Activated CD4-positive, alpha-beta T cell treated with anti-CD3 and anti-CD28 coated beads, Interleukin-2, amount 10 ng/mL, durations not matched to agents 7 days and 5 days (primary cell): ENCODE results near the gene MED16. TPM values are rescaled to one million over a fixed set of nuclear protein-coding genes. Genes with fewer than 3 reads are reported as not detected.
"Not testable (repeated sequence)": the region's sequence is repeated elsewhere in the genome, so short reads cannot be mapped to it uniquely, and the experiment has no call there.

Experiments
- CTCF ChIA-PET: fragments of 350-600 bp; sonication (Branson Sonifier 250); formaldehyde crosslinking; loops from one replicate; lab custom pipeline; 2021; ENCODE audit warnings: antibody characterized with exemption; lab: Charles Lee
- POLR2A ChIA-PET: fragments of 350-600 bp; sonication (Branson Sonifier 250); formaldehyde crosslinking; loops from one replicate; lab custom pipeline; 2021; ENCODE audit warnings: antibody characterized with exemption; lab: Charles Lee
- DNase-seq: peaks from one replicate; pipeline ENCODE4 v3.0.0-alpha.2; 2020
- H3K27ac Mint-ChIP-seq: one replicate; pipeline ENCODE4 v1.8.0; 2021; ENCODE audit warnings: mild to moderate bottlenecking, moderate library complexity, mixed read lengths
- H3K27me3 Mint-ChIP-seq: one replicate; pipeline ENCODE4 v1.8.0; 2021; ENCODE audit warnings: mixed read lengths
- H3K36me3 Mint-ChIP-seq: one replicate; pipeline ENCODE4 v1.8.0; 2021; ENCODE audit warnings: low read depth, mixed read lengths
- H3K4me1 Mint-ChIP-seq: one replicate; pipeline ENCODE4 v1.8.0; 2021; ENCODE audit warnings: mixed read lengths
- H3K4me3 Mint-ChIP-seq: one replicate; pipeline ENCODE4 v1.8.0; 2021; ENCODE audit warnings: mild to moderate bottlenecking, moderate library complexity, mixed read lengths
- H3K9me3 Mint-ChIP-seq: one replicate; pipeline ENCODE4 v1.8.0; 2021; ENCODE audit warnings: mixed read lengths
- total RNA-seq, 2 experiments: library from RNA; stranded (reverse); gene quantifications; one replicate each; pipeline ENCODE4 v1.2.3, GENCODE V29; 2021

The MED16 gene
- total RNA-seq, 2 experiments from 2014 or later = 72.5 to 88.1 TPM

DNA sequence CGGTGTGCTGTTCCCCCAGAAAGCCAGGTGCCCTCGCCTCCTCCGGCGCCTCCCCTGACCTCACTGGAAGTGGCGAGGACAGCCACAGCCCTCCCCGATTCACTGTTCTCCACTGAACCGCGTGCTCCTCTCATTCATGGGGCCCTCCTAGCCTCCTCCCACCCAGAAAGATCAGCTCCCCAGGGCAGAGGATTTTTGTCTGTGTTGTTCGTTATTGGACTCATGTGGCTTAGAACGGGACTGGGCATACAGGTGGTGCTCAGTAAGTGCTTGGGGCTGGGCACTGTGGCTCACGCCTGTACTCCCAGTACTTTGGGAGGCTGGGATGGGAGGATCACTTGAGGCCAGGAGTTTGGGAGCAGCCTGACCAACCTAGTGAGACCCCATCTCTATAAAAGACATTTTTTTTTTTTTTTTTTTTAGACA, 48.4 kb downstream of the MED16 start:
- no peak overlapping the region for H3K4me3 Mint-ChIP-seq
- no peaks in the 10 kb centered on the region for H3K4me1 Mint-ChIP-seq

DNA sequence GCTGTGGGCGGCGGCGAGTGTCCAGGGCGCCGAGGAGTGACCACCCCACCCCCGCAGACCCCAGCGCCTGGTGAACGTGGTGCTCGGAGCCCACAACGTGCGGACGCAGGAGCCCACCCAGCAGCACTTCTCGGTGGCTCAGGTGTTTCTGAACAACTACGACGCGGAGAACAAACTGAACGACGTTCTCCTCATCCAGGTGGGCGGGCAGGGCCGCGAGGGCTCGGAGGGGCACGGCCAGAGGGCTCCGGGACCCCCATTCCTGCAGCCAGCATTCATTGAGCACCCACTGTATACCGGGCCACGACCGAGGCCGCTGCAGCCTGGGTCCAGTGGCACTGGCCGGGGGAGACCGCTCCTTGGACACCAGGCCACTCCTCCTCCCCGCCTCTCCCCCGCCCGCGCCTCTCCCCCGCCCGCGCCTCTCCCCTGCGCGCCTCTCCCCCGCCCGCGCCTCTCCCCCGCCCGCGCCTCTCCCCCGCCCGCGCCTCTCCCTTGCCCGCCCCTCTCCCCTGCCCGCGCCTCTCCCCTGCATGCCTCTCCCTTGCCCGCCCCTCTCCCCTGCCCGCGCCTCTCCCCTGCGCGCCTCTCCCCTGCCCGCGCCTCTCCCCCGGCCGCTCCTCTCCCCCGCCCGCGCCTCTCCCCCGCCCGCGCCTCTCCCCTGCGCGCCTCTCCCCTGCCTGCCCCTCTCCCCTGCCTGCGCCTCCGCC, 49.0 kb downstream of the MED16 start:
- H3K27me3 Mint-ChIP-seq = peaks cover 23% of the 10 kb centered on the region
- POLR2A ChIA-PET = no interaction called here
- H3K4me1 Mint-ChIP-seq = no peaks in the 10 kb centered on the region
- H3K4me3 Mint-ChIP-seq = no peak overlapping the region
- DNase-seq = no peak
- H3K27ac Mint-ChIP-seq = no peak overlapping the region
- H3K36me3 Mint-ChIP-seq = no peaks in the 10 kb centered on the region
- H3K9me3 Mint-ChIP-seq = peaks cover 3% of the 10 kb centered on the region
- CTCF ChIA-PET = interaction anchor here (0.5 to 0.9 kb wide), 2 partner anchors 14 to 141 kb away, joined by 3 to 5 read pairs; no protein-coding TSS in a partner anchor

More for the DNA sequence above, 48.4 kb downstream of the MED16 start:
- Mint-ChIP-seq H3K27ac (no peak overlapping the region), H3K9me3 (peaks cover 3% of the 10 kb centered on the region), H3K27me3 (peaks cover 25% of the 10 kb centered on the region), H3K36me3 (no peaks in the 10 kb centered on the region)
- no peak for DNase-seq
- CTCF ChIA-PET = no interaction called here
- POLR2A ChIA-PET = no interaction called here

DNA sequence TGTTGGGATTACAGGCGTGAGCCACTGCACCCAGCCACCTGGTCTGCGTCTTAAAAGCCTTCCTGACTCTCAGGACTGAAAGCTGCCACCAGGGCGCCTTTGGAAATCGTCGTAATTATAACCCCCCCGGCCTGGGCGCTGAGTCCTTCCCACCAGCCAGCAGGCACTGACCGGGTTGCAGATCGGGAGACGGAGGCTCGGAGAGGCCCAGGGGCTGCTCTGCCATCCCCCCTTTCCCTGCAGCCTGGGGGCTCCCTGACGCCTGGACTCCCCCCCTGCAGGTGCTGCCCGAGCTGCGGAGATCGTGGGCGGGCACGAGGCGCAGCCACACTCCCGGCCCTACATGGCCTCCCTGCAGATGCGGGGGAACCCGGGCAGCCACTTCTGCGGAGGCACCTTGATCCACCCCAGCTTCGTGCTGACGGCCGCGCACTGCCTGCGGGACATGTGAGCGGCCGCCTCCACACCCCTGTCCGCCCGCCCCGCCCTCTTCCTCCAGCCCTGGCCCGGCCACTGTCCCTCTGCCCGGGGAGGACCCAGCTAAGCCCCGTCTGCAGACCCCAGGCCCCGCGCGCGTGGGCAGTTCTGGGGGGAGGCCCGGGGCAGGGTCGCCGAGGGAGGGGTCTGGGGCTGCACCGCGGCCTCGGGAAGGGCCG, 49.7 kb downstream of the MED16 start:
- CTCF ChIA-PET = interaction anchor here (0.5 to 1.0 kb wide), 4 partner anchors 9 to 141 kb away, joined by 3 to 5 read pairs (median 4); partner anchors contain the start of gene ELANE
- POLR2A ChIA-PET = no interaction called here
- Mint-ChIP-seq H3K4me3 (no peak overlapping the region), H3K27me3 (peaks cover 21% of the 10 kb centered on the region), H3K4me1 (no peaks in the 10 kb centered on the region), H3K27ac (no peak overlapping the region), H3K36me3 (no peaks in the 10 kb centered on the region), H3K9me3 (peaks cover 3% of the 10 kb centered on the region)
- no peak for DNase-seq

DNA sequence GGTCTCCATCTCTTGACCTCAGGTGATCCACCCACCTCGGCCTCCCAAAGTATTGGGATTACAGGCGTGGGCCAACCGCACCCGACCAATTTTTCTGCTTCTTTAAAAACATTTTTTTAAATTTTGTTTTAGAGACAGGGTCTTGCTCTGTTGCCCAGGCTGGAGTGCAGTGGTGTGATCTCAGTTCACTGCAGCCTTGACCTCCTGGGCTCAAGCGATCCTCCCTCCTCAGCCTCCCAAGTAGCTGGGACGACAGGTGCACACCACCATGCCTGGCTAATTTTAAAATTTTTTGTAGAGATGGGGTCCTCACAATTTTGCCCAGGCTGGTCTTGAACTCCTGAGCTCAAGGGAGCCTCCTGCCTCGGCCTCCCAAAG, 50.2 kb downstream of the MED16 start:
- H3K27ac Mint-ChIP-seq, H3K9me3 Mint-ChIP-seq, H3K36me3 Mint-ChIP-seq, H3K4me1 Mint-ChIP-seq, H3K4me3 Mint-ChIP-seq, POLR2A ChIA-PET, DNase-seq: not testable (repeated sequence)
- CTCF ChIA-PET = interaction anchor here (0.9 to 1.0 kb wide), 3 partner anchors 9 to 77 kb away, joined by 3 to 5 read pairs (median 4); partner anchors contain the start of gene ELANE
- H3K27me3 Mint-ChIP-seq = peaks cover 18% of the 10 kb centered on the region

DNA sequence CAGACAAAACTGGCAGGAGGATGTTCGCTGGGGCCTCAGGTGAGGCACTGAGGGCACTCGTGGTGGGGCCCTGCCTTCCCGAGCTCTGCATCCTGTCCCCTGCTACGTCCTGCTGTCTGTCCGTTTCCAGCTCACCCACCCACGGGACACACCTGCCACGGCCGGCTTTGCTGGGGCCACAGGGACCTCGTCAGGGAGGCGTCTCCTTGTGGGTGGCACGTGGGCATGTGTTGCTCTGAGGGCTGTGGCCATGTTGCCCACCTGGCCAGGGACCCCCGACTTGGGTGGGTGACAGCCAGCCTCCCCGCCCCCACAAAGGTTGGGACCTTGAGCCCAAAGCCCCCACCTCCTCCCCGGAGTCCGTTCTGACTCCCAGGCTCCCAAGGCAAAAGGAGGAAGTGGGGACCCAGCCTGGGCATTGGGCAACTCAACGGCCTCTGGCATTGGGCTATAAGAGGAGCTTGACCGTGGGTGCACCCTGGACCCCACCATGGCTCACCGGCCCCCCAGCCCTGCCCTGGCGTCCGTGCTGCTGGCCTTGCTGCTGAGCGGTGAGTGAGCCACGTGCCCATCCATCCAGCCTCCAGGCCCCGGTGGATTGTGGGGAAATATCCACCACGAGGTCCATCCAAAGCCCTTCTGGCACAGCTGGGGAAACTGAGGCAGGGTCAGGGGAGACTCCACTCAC, 52.3 kb downstream of the MED16 start, which contains the start of gene PRTN3:
TSS of gene PRTN3 (plus strand) at position 481 of the 688 bp plus-strand sequence. CDS start at position 491, 10 bp downstream.
- H3K9me3 Mint-ChIP-seq = peaks cover 3% of the 10 kb centered on the region
- H3K36me3 Mint-ChIP-seq = no peaks in the 10 kb centered on the region

DNA sequence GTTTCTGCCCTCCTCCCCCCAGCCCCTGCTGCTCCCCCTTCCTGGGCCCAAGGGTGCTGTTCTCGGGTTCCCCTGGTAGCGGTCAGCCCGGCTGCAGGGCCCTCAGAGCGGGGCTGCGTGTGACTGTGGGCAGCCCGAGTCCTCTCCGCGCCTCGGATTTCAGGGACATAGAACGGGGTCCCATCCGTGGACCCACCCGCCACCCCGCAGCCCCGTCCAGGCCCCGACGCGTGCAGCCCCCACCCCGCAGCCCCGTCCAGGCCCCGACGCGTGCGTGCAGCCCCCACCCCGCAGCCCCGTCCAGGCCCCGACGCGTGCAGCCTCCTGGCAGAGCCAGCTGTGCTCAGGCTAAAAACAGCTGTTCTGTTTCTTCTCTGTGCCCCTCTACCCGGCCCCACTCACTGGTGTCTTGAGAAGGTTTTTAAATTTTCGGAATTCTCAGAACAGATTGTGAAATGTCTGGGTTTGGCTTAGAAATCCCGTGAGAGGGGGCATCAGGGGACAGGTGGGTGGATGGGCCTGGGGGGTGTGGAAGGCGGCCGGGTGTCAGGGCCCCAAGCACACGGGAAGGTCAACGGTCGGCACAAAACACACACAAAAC, 57.7 kb downstream of the MED16 start:
- Mint-ChIP-seq H3K36me3 (no peaks in the 10 kb centered on the region), H3K27ac (no peak overlapping the region), H3K9me3 (no peaks in the 10 kb centered on the region), H3K27me3 (peaks cover 7% of the 10 kb centered on the region), H3K4me3 (no peak overlapping the region), H3K4me1 (no peaks in the 10 kb centered on the region)
- no peak for DNase-seq
- ChIA-PET POLR2A (no interaction called here), CTCF (no interaction called here)

More for the DNA sequence above, 52.3 kb downstream of the MED16 start, which contains the start of gene PRTN3:
- ChIA-PET POLR2A (no interaction called here), CTCF (interaction anchor here (0.9 kb wide), 2 partner anchors 10 to 22 kb away, joined by 3 read pairs; no protein-coding TSS in a partner anchor)
- DNase-seq = no peak
- Mint-ChIP-seq H3K27ac (no peak within 1 kb of the TSS), H3K4me1 (no peaks in the 10 kb centered on the region), H3K27me3 (peaks cover 17% of the 10 kb centered on the region), H3K4me3 (no peak within 1 kb of the TSS)

DNA sequence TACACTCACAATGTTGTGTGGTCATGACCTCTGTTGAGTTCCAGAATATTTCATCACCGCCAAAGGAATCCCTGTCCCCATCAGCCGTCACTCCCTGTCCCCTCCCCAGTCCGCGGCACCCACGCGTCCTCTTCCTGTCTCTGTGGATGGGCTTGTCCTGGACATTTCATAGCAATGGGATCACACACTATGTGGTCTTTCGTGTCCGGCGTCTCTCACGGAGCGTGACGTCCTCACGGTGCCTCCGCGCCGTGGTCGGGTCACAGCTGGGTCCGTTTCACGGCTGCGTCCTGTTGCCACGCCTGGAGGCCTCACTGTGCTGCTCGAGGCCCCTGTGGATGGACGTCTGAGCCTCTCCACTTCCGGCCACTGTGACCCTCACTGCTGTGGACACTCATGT, 58.8 kb downstream of the MED16 start:
- H3K27ac Mint-ChIP-seq = no peak overlapping the region
- CTCF ChIA-PET = no interaction called here
- DNase-seq = no peak
- POLR2A ChIA-PET = no interaction called here
- H3K36me3 Mint-ChIP-seq = no peaks in the 10 kb centered on the region
- H3K9me3 Mint-ChIP-seq = no peaks in the 10 kb centered on the region
- H3K4me3 Mint-ChIP-seq = no peak overlapping the region
- H3K4me1 Mint-ChIP-seq = no peaks in the 10 kb centered on the region
- H3K27me3 Mint-ChIP-seq = peaks cover 5% of the 10 kb centered on the region

DNA sequence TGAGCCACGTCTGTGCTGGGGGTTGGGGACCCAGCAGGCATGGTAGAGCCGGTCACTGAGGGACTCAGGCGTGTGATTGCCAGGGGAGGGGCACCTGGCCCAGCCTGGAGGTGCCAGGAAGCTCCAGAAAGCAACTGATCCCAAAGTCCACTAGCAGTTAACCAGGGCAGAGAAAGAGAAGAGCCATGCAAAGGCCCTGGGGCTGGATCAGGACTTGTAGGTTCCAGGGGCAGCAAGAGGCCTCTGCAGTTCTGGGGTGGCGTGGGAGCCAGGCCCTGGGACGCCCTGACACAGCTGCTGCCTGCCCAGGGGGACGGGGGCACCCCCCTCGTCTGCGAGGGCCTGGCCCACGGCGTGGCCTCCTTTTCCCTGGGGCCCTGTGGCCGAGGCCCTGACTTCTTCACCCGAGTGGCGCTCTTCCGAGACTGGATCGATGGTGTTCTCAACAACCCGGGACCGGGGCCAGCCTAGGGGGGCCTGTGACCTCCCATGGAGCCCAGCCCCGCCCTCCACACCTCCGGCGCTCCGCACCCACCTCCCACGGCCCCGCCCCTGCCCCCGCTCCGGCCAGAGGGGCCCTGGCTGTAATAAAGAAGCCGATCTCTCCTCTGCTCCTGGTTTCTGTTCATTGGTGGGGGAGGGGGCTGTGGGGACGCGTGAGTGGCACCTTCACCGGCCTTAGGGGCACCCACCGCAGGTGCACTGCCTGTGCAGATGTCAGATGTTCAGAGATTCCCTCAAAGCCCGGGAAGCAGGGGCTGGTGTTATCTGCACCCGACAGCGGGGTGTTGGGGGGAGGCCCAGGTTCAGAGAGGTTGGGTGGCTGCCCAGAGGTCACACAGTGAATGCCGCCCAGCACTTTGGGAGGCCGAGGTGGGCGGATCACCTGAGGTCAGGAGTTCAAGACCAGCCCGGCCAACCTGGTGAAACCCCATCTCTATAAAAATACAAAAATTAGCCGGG, 61.3 kb downstream of the MED16 start:
- no peaks in the 10 kb centered on the region for H3K9me3 Mint-ChIP-seq
- no peak overlapping the region for H3K27ac Mint-ChIP-seq
- POLR2A ChIA-PET = no interaction called here

DNA sequence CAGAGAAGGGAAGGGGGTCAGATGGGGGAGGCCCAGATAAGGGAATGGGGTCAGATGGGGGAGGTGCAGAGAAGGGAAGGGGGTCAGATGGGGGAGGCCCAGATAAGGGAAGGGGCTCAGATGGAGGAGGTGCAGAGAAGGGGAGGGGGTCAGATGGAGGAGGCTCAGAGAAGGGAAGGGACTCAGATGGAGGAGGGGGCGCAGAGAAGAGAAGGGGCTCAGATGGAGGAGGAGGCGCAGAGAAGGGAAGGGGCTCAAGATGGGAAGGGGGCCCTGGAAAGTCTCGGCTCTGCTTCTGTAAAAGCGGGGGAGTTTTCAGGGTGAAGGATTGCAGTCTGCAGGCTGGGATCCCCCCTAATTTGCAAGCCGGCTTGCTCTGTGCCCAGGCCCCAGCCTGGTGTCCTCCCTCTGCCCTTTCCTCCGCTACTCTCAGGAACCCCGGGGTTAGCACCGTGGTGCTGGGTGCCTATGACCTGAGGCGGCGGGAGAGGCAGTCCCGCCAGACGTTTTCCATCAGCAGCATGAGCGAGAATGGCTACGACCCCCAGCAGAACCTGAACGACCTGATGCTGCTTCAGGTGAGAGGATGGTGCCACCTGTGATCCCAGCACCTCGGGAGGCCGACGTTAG, 63.7 kb downstream of the MED16 start:
- ChIA-PET POLR2A (no interaction called here), CTCF (no interaction called here)
- no peak for DNase-seq
- no peaks in the 10 kb centered on the region for H3K9me3 Mint-ChIP-seq
- no peaks in the 10 kb centered on the region for H3K4me1 Mint-ChIP-seq
- no peak overlapping the region for H3K27ac Mint-ChIP-seq
- H3K4me3 Mint-ChIP-seq = no peak overlapping the region
- no peaks in the 10 kb centered on the region for H3K27me3 Mint-ChIP-seq
- no peaks in the 10 kb centered on the region for H3K36me3 Mint-ChIP-seq

More for the DNA sequence above, 61.3 kb downstream of the MED16 start:
- Mint-ChIP-seq H3K27me3 (peaks cover 4% of the 10 kb centered on the region), H3K36me3 (no peaks in the 10 kb centered on the region), H3K4me3 (no peak overlapping the region), H3K4me1 (no peaks in the 10 kb centered on the region)
- DNase-seq = no peak
- CTCF ChIA-PET = interaction anchor here (0.6 to 0.7 kb wide), 2 partner anchors 9 to 385 kb away, joined by 3 to 5 read pairs; partner anchors contain the start of gene PRTN3

DNA sequence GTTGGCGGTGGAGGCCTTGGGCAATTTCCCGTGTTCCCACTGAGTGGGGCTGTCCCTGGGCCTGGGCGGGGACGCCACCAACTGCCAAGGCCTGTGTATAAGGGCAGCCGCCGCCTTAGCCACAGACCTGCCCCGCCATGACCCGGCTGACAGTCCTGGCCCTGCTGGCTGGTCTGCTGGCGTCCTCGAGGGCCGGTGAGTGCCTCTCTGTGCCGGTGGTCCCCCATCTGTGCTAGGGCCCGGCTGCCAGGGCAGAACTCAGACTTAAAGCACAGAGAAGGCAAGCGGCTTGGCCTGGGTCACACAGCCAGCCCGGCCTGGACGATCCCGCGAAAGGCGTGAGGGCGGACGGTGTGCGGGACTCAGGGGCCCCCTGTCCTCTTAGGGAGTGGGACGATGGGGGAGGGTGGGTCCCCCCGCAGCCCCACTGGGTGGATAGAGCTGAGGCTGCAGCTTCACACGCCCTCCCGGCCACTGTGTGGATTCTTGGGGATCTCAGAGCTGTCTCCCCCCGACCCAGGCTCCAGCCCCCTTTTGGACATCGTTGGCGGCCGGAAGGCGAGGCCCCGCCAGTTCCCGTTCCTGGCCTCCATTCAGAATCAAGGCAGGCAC, 65.2 kb downstream of the MED16 start, which contains the start of gene AZU1:
TSS of gene AZU1 (plus strand) at position 128 of the 612 bp plus-strand sequence. CDS start at position 138, 10 bp downstream.
- Mint-ChIP-seq H3K36me3 (no peaks in the 10 kb centered on the region), H3K27me3 (peaks cover 11% of the 10 kb centered on the region), H3K9me3 (no peaks in the 10 kb centered on the region), H3K4me1 (no peaks in the 10 kb centered on the region), H3K27ac (no peak within 1 kb of the TSS), H3K4me3 (no peak within 1 kb of the TSS)
- ChIA-PET POLR2A (no interaction called here), CTCF (interaction anchor here (1.2 kb wide), 1 partner anchor 75 kb away, joined by 3 read pairs; no protein-coding TSS in a partner anchor)
- no peak for DNase-seq

DNA sequence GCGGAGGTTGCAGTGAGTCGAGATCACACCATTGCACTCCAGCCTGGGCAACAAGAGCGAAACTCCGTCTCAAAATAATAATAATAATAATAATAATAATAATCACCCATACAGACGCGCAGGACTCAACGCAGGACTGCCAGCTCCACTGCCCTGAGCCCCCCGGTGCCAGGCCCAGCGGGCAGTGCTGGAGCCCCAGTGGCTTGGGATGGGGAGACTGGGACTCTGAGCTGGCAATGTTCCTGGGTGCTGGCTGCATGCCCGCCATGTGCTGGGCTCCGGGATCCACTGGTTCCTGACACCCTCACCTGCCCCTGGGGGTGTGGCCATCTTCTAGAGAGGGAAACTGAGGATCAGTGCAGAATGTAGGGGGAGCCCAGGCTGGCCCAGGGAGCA, 65.7 kb downstream of the MED16 start:
- Mint-ChIP-seq H3K27me3 (peaks cover 15% of the 10 kb centered on the region), H3K4me1 (no peaks in the 10 kb centered on the region), H3K36me3 (no peaks in the 10 kb centered on the region), H3K9me3 (no peaks in the 10 kb centered on the region), H3K4me3 (no peak overlapping the region), H3K27ac (no peak overlapping the region)
- no peak for DNase-seq
- POLR2A ChIA-PET = no interaction called here
- CTCF ChIA-PET = interaction anchor here (1.2 kb wide), 1 partner anchor 75 kb away, joined by 3 read pairs; no protein-coding TSS in a partner anchor
